Stimulated activated CD4-positive, alpha-beta T cell treated with anti-CD3 and anti-CD28 coated beads, Interleukin-2, amount 100 ng/mL, for 48 hours (primary cell): ENCODE data around the gene BRICD5.

ENCODE experiments used
- DNase-seq, 2 donors: peaks; one replicate each; pipeline ENCODE4 v3.0.0-alpha.2; 2020

BRICD5 gene

GRCh38 chr16:2196162-2196980, 14.3 kb downstream of the BRICD5 start, which contains the start of gene CASKIN1:
TSS of gene CASKIN1 (minus strand) at chr16:2196605. CDS start at chr16:2196432, 173 bp downstream.
- no peak for DNase-seq

DNA sequence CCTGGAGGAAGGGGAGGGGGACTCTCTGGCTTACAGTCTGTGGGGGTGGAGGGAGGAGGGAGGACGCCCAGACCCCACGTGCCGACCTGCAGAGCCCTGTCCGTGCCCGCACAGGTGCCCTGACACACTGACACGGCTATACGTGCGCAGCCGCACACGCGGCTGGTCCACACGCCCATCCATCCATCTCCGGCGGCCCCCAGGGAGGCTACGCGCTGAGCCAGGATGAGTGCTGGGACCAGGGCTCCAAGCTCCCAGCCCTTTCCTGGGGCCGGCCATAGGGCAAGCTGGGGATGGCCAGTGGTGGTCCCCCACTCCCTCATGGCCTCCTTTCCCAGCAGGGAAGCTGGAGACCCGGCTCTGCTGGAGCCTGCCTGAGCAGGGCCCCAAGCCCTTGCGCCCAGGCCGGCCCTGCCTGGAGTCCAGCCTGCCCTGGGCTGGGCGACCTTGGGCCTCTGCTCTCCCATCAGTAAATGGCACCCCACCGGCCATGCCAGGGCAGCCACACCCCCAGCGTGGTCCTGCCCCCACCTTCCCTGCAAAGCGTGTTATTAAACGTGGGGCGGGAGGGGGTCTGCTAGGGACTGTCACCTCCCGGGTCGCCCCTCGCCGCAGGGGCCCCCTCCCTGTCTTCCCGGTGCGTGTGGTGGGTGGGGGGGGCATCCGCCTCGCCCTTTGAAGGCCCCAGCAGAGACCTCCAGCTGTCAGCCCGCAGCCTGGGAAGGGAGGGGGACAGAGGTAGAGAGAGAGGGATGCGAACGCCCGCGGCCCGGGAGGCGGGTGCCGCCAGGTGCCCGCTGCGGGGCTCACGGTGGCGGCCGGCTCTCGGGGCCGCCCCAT, 15.1 kb downstream of the BRICD5 start:
- no peak for DNase-seq

GRCh38 chr16:2194852-2195321, 15.8 kb downstream of the BRICD5 start:
- no peak for DNase-seq

DNA sequence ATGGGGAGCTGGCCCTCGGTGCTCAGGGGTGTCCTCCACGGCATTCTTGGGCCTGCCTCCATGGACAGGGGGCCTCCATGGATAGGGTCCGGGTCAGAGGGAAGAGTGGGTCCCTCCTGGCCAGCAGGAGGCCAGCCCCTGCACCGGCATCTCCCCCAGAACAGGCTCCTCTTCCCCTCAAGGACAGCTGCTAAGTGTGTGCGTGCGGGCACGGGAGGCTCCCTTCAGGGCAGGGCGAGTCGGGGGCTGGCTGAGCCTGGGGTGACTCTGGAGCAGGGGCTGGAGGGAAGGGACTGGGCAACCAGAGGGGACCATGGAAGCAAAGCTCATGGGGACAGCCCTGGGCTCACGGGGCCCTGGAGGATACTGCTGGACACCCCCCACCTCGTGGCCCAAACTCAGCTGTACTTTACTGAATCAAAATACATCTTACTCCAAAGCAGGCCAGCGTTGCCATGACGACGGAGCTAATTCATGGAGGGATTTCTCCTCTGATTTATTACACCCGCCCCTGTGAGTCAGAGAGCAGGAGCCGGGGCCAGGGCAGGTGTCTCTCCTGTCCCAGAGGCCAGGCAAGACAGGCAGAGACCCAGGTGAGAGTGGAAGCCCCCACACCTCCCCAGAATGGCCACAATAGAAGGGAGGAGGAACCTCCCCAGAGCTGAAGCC, 16.4 kb downstream of the BRICD5 start:
- no peak for DNase-seq

DNA sequence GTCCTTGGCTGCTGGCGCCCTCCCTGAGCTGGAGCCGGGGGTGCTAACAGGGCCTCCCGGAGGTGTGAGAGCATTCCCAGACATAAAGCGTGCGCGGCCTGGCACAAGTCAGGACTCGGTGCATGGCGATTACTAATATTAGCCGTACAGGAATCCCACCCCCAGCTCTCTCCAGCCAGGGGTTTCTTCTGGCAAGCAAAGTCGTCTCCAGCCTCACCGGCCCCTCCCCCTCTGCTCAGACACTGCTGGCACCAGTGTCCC, 19.3 kb downstream of the BRICD5 start:
- DNase-seq = no peak

GRCh38 chr16:2190659-2191445, 19.8 kb downstream of the BRICD5 start:
- DNase-seq = no peak

GRCh38 chr16:2190002-2190658, 20.5 kb downstream of the BRICD5 start:
- DNase-seq = no peak

DNA sequence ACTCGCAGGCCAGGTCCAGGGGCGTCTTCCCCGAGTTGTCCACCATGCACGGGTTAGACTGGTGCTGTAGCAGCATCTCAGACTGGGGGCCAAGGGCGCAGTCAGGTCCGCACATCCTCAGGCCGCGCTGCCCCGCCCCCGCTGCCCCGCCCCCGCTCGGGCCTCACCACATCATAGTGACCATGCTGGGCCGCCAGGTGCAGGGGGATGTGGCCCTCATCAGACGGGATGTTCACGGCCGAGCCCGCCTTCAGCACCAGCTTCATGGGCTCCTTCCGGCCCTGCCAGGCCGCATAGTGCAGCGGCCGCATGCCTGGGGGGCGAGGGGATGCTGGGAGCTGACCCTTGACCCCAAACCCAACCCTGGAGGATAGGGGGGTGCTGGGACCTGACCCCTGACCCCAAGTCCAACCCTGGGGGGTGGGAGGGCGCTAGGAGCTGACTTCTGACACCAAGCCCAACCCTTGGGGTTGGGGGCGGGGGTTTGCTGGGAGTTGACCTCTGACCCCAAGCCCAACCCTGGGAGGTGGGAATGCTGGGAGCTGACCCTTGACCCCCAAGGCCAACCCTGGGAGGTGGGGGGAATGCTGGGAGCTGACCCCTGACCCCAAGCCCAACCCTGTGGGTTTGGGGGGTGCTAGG, 21.3 kb downstream of the BRICD5 start:
- no peak for DNase-seq

- DNase-seq = no peak
Measured at GRCh38 chr16:2188395-2188794, 22.3 kb downstream of the BRICD5 start.

GRCh38 chr16:2187212-2187611, 23.5 kb downstream of the BRICD5 start:
- no peak for DNase-seq

DNA sequence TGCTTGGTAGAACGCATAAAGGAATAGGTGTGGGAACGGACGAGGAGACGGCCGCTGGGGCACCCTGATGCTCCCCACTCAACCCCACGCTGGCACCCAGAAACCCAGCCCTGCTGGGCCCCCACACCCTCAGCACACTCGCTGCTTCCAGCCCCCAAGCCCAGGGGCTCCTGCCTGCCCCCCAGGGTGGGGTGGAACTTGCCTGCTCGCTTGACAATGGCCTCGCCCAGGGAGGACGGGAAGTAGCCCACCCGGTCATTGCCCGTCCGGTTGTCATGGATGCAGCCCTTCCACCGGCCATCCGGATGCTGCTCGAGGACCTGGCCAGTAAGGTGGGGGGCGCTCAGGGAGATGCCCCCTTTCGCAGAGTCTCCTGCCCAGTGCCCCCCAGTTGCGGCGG, 24.2 kb downstream of the BRICD5 start:
- no peak for DNase-seq

GRCh38 chr16:2186064-2186463, 24.6 kb downstream of the BRICD5 start:
- DNase-seq = no peak

DNA sequence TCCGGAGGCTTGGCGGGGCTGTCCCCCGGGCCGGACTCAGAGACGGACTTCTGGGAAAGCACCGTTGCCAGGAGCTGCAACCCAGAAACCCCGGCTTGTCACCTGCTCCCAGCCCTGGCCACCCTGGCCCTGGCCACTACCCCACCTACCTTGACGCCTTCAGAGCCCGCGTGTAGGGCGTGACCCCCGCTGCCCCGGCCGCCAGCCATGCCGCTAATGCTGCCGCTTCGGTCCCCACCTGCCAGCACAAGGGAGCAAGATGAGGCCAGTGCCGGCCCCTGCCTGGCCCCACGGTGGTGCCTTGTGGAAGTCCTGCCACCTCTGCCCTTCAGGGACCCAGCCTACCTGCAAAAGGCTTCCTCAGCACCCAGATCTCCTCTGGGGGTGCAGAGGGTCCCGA, 25.7 kb downstream of the BRICD5 start:
- no peak for DNase-seq

DNA sequence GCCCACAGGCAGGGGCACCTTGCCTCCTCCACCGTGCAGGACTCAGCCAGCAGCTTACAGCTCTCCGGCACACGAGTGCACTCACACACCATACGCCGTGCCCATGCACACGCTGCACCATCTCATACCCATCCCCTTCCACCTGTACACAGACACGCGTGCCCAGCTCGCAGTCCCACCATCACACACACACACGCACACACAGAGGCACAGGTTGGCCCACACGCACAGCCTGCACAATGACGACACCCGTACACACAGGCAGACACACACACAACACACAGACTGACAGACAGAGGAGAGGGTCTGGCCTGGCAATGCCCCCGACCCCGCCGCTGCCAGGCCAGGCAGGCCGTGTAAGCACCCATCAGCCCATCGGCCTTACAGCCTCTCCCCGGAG, 26.3 kb downstream of the BRICD5 start:
- DNase-seq = no peak

DNA sequence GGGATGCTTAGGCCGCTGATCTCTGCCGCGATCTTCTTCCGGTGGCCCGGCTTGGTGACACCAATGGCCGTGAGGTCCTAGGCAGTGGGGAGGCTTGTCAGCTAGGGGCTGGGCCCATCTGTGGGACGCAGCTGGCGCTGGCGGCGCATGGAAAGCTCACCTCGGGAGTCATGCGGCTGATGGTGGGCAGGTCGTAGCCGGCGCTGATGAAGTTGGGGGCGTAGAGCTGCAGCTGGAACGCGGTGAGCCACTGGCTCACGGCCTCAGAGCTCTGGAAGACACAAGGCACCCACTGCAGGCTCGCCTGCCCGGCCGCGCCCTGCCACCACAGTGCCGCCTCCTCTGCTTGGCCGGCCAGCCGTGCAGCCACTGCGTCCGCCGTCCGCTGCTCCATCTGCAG, 27.0 kb downstream of the BRICD5 start:
- no peak for DNase-seq

- no peak for DNase-seq
Measured at GRCh38 chr16:2181952-2182351, 28.7 kb downstream of the BRICD5 start.

DNA sequence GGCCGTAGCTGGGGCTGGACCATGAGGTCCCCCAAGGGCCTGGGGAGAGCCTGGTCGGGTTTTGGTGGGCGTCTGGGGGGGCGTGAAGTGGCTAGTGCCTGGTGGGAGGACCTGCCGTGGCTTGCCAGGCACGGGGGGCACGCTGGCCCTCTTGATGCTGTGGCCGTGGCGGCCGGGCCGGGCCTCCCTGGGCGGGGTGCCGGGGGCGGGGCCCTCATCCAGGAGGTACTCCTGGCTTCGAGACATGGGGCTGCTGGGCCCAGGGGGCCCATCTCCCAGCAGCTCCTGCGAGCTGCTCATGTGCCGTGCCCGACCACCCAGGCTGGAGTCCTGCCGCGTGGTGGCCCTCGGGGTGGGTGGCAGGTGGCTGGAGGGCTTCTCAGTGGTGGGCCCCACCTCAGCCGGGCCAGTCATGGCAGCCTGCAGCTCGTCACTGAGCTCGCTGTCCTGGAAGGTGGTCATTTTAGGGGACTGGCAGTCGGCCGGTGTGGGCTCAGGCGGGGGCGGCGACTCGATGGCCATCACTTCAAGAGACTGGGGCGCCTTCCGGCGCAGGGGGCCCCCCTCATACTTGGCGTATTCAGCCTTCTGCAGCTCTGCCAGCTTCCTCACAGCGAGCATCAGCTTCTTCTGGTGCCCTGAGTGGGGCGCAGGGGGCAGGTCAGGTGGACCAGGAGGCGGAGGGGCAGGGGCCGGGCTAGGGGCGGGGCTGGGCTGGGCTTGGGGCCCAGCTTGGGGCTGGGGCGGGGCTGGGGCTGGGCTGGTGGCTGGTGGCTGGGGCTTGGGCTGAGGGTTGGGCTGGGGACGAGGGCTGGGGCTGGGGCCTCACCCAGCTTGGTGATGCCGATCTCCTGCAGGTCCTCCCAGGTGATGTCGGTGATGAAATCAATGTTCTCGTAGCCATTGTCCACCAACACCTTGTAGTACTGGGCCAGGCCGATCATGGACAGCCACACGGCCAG, 29.4 kb downstream of the BRICD5 start:
- no peak for DNase-seq

GRCh38 chr16:2180461-2180860, 30.2 kb downstream of the BRICD5 start:
- DNase-seq = no peak

DNA sequence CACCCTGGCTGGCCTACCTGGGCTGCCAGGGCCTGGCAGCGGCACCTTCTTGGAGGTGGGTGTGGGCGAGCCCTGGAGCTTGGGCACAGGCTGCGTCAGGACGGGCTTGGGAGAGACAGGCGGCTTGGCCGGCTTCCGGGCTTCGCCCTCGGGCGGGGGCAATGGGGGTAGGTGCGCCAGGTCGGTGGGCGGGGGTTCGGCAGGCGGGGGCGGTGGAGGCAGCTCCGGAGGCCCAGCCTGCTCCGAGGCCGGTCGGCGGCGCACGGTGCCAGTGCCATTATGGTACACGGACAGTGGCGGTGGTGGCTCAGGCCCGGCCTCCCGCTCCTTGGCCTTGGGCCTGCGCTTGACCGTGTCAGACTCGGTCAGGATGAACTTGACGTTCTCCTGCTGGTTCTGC, 31.1 kb downstream of the BRICD5 start:
- DNase-seq = no peak

GRCh38 chr16:2179107-2179501, 31.6 kb downstream of the BRICD5 start:
- no peak for DNase-seq
